Cardiac muscle cell (in vitro differentiated cells and primary cell): ENCODE data around the gene SOCS1. TPM values are rescaled to one million over a fixed set of nuclear protein-coding genes. Genes with fewer than 3 reads are reported as not detected.

Source experiments
- DNase-seq, 2 donors: peaks; one replicate each; pipeline versions ENCODE4 v3.0.0 to v3.0.0-alpha.2; 2010 to 2017; ENCODE audit warnings: low read depth in 1 of 2, low spot score in 1 of 2
- H3K27ac ChIP-seq: fragments of 200-600 bp; sonication (generic); 2 replicates; pipeline ENCODE4 v1.5.1; 2016
- H3K27me3 ChIP-seq: fragments of 200-600 bp; sonication (generic); 2 replicates; pipeline ENCODE4 v1.6.0; 2016; ENCODE audit warnings: control low read depth
- H3K36me3 ChIP-seq: fragments of 200-600 bp; sonication (generic); 2 replicates; pipeline ENCODE4 v1.5.1; 2016; ENCODE audit warnings: control low read depth
- H3K4me1 ChIP-seq: fragments of 200-600 bp; sonication (generic); 2 replicates; pipeline ENCODE4 v1.8.1; 2017; ENCODE audit warnings: low read depth, mild to moderate bottlenecking, mixed run types
- H3K4me3 ChIP-seq: fragments of 200-600 bp; sonication (generic); 2 replicates; pipeline ENCODE4 v1.5.1; 2016; ENCODE audit warnings: mild to moderate bottlenecking
- H3K9me3 ChIP-seq: fragments of 200-600 bp; sonication (generic); 2 replicates; pipeline ENCODE4 v1.5.1; 2017; ENCODE audit warnings: low read depth, mild to moderate bottlenecking, control low read depth
- polyA plus RNA-seq: library from polyadenylated mRNA; unstranded; fragments of >200 nt; fragmentation: Nextera tagmentation; extraction: Ambion mirVana; gene quantifications from 2 replicates; pipeline ENCODE4 v1.2.1, GENCODE V29; 2016
- total RNA-seq: library from RNA; depleted of rRNA; stranded (reverse); fragments of >200 nt; gene quantifications from 2 replicates; pipeline ENCODE4 v1.2.3, GENCODE V29; 2016
- TF ChIP-seq, protein P1 (sequence below): IDR thresholded peaks from 2 replicates; pipeline ENCODE4 v1.5.1; 2012; ENCODE audit warnings: low read depth, mild to moderate bottlenecking, low read length

SOCS1 gene
- total and polyA plus RNA-seq, 2 experiments from 2014 or later, result 3.6 to 11.0 TPM

DNA sequence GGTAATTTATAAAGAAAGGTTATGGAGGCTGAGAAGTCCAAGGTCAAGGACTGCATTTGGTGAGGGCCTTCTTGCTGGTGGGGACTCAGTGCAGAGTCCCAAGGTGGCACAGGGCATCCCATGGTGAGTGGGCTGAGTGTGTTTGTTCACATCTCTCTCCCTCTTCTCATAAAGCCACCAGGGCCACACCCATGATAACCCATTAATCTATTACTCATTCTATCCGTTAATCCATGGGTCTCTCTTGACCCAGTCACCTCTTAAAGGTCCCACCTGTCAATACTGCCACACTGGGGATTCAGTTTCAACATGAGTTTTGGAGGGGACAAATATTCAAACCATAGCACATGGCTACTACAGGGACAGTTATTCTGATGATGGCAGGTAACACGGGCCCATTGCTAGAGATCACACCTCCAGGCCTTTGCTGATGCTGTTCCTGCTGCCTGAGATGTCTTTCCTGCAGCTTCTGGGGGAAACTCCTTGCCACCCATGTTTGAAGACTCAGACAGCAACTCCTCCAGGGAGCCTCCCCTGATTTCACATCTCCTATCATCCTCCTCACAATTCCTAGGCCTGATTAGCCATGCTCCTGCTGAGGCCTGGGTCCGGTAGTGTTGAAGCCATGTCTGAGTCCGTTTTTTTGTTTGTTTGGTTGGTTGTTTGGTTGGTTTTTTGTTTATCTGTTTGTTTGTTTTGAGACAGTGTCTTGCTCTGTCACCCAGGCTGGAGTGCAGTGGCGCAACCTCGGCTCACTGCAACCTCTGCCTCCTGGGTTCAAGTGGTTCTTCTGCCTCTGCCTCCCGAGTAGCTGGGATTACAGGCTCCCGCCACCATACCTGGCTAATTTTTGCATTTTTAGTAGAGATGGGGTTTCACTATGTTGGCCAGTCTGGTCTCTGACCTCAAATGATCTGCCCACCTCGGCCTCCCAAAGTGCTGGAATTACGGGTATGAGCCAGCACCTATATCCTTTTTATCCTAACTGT, 16.1 kb downstream of the SOCS1 start:
- H3K36me3 ChIP-seq, result no peaks in the 10 kb centered on the region
- H3K9me3 ChIP-seq, result no peaks in the 10 kb centered on the region
- DNase-seq, result no peak
- TF ChIP-seq, protein P1, sequence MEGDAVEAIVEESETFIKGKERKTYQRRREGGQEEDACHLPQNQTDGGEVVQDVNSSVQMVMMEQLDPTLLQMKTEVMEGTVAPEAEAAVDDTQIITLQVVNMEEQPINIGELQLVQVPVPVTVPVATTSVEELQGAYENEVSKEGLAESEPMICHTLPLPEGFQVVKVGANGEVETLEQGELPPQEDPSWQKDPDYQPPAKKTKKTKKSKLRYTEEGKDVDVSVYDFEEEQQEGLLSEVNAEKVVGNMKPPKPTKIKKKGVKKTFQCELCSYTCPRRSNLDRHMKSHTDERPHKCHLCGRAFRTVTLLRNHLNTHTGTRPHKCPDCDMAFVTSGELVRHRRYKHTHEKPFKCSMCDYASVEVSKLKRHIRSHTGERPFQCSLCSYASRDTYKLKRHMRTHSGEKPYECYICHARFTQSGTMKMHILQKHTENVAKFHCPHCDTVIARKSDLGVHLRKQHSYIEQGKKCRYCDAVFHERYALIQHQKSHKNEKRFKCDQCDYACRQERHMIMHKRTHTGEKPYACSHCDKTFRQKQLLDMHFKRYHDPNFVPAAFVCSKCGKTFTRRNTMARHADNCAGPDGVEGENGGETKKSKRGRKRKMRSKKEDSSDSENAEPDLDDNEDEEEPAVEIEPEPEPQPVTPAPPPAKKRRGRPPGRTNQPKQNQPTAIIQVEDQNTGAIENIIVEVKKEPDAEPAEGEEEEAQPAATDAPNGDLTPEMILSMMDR, result no peak
- H3K27me3 ChIP-seq, result no peaks in the 10 kb centered on the region
- H3K27ac ChIP-seq, result no peak overlapping the region
- peaks cover 2% of the 10 kb centered on the region for H3K4me1 ChIP-seq
- H3K4me3 ChIP-seq, result no peak overlapping the region

DNA sequence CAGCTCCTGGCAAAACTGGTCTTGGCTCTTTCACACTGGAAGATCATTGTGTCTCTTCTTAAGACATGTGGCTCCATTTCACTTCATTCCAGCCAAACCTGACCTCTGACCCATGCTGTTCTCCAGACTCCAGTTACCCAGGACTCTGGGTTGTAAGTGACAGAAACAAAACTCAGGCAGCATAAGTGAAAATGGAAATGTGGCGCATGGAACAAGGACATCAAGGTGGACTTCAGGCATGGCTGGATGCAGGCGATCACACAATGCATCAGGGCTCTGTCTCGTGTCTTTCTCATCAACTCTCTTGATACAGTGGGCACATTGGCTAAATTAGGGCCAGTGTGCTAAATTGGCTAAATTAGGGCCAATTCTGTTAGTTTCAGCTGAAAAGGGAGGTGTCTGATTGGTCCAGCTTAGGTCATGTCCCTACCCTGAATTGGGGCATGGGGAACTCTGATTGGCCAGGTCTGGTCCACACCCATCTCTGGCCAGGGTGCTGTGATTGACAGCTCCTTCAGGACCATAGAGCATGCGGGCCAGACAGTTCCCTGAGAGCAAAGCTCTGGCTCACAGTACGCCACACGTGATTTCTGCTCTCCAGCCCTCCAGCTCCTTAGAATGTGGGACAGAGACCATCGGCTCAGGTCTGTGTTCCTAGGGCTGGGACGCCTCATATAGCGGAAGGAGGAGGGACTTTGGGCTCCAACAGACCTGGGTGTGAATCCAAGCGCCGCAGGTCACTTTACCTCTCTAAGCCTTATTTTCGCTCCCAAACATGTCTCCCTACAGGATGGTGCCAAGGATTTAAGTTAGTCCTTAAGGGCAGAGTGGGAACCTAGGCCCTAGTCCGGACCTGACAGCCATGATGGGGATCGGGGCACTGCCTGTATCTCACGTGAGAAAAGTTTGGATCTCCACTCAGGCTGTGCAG, 17.5 kb downstream of the SOCS1 start:
- Histone ChIP-seq H3K27me3 (no peaks in the 10 kb centered on the region), H3K4me1 (peaks cover 2% of the 10 kb centered on the region), H3K36me3 (no peaks in the 10 kb centered on the region), H3K9me3 (no peaks in the 10 kb centered on the region), H3K27ac (no peak overlapping the region), H3K4me3 (no peak overlapping the region)
- DNase-seq, result no peak
- TF ChIP-seq, protein P1, result no peak

DNA sequence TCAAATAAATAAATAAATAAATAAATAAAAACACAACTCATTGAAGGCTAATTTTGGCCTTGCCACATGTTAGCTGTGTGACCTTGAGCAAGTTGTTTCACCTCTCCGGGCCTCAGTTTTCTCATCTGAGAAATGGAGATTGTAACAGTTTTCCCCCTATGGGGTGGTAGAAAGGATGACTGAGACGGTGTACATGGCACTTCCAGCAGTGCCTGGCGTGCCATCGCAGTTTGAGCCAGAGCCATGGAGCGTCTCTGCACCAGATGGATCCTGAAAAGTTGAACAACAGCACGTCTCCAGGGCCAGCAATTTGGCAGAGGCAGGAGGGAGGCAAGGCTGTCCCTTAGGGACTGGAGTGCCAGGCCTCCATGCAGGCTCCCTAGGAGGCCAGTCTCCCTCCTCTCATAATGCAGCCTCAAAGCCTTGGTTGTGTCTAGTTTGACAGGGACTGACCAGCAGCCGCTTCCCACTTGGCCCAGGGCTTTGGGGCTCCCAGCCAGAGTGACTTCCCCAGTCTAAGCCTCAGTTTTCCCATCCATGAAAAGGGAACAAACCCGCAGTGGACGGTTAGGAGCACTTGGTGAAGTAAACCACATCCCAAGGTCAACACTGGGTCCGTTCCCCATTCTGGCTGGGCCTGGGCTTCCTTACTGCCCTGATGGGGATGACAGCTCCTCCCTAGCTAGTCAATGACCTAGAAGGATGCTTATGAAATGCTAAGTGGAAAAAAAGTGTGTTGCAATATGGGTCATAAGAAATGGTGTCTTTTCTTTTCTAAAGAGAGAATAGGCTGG, 19.3 kb downstream of the SOCS1 start:
- Histone ChIP-seq H3K4me1 (no peaks in the 10 kb centered on the region), H3K27me3 (no peaks in the 10 kb centered on the region), H3K27ac (no peak overlapping the region), H3K4me3 (no peak overlapping the region), H3K36me3 (no peaks in the 10 kb centered on the region), H3K9me3 (no peaks in the 10 kb centered on the region)
- peak in 1 of 2 donors; percentile 58 for DNase-seq
- TF ChIP-seq, protein P1, result no peak

DNA sequence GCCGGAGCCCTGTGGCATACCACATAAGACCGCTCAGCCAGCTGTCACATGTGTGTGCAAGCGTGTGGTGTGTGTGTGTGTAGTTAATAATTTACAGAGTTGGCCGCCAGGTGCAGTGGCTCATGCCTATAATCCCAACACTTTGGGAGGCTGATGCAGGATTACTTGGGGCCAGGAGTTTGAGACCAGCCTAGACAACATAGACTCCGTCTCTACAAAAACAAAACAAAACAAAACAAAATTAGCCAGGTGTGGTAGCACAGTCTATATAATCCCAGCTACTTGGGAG, 20.4 kb downstream of the SOCS1 start:
- Histone ChIP-seq H3K36me3 (no peaks in the 10 kb centered on the region), H3K9me3 (no peaks in the 10 kb centered on the region)
- TF ChIP-seq, protein P1, result no peak

More for the DNA sequence above, 20.4 kb downstream of the SOCS1 start:
- Histone ChIP-seq H3K4me3 (no peak overlapping the region), H3K27me3 (no peaks in the 10 kb centered on the region), H3K4me1 (no peaks in the 10 kb centered on the region), H3K27ac (no peak overlapping the region)
- DNase-seq, result no peak
